ENCODE data around the gene NFS1. TPM values are rescaled to one million over a fixed set of nuclear protein-coding genes. Genes with fewer than 3 reads are reported as not detected.
A peak's percentile ranks its signal among the peaks of the same experiment; 100 is the strongest.

NFS1 gene
- total and polyA plus RNA-seq, 2 donors (not counting 1 experiment from before 2014, with no cell fraction given) = 29.0 to 30.6 TPM

DNA sequence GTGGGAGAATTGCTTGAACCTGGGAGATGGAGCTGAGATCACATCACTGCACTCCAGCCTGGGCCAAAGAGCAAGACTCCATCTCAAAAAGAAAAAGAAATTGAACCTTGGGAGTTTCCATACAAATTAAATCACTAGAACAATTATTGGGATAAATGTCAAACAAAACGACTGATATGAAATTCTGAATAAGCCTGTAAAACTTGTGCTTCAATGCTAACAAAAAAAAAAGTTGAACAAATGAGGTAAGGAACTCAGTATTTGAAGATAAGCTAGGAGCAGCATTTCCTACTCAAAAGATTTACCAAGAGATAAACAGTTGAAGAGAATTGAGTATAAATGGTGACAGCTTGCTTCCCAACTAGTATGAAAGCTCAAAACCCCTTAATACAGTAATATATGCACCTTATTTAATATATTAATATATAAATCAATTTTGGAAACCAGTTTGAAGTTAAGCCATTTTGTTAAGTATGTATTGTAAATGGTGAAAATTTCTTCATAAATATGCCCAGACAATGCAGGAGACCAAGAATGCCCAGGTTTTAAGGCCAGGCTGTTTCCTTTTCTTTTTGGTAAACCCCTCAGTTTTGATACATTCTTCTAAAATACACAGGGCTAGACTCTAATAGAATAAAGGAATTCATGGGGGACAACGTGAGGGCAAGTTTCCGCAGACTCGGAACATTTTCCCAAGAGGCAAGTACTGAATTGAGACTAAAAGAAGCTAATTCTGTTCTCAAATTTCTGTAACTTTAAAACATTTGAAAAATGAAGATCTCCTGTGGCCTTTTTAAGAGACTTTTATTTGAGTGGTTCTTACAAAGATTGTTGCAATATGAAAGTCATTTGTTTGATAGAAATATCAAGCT lies 3.9 kb upstream of the NFS1 start:
- no CpG with 5 or more reads among the region's 4 CpGs for WGBS (ENCODE audit: insufficient coverage)
- ATAC-seq (ENCODE audit: low read depth) (no peak), DNase-seq (peak; percentile 18)
- Histone ChIP-seq H3K27ac (ENCODE audit: low read length in 2 of 2) (no peak overlapping the region), H3K9me3 (ENCODE audit: control extremely low read depth in 1 of 3, control insufficient read depth in 2 of 3, insufficient read depth in 1 of 3, low read length in 2 of 3) (no peaks in the 10 kb centered on the region), H4K20me1 (ENCODE audit: control insufficient read depth, insufficient read depth, low read length, poor library complexity, severe bottlenecking) (peaks cover 32% of the 10 kb centered on the region), H3K4me1 (ENCODE audit: control insufficient read depth in 2 of 2, insufficient read depth in 2 of 2, low read length in 2 of 2) (peaks cover 14 to 17% of the 10 kb centered on the region in 2 donors), H2AFZ (ENCODE audit: insufficient read depth, low read depth, low read length, poor library complexity, severe bottlenecking) (no peak overlapping the region), H3K4me3 (ENCODE audit: control extremely low read depth in 1 of 5, extremely low read depth in 1 of 5, insufficient read depth in 1 of 5, low read depth in 2 of 5, low read length in 4 of 5) (no peak overlapping the region), H3K36me3 (replicated peaks in 1 of 2; ENCODE audit: control extremely low read depth in 1 of 2, control insufficient read depth in 1 of 2, extremely low read depth in 1 of 2, insufficient read depth in 2 of 2, low read length in 1 of 2) (peaks cover 17 to 57% of the 10 kb centered on the region in 2 experiments), H3K4me2 (replicated peaks; ENCODE audit: low read depth, low read length, poor library complexity, severe bottlenecking) (no peak overlapping the region), H3K79me2 (ENCODE audit: control insufficient read depth, insufficient read depth, low read length) (peaks cover 25% of the 10 kb centered on the region), H3K9ac (ENCODE audit: low read length) (no peak overlapping the region), H3K27me3 (replicated peaks in 1 of 4; ENCODE audit: control extremely low read depth in 1 of 4, control insufficient read depth in 3 of 4, insufficient read depth in 4 of 4, low read length in 3 of 4) (no peaks in the 10 kb centered on the region)
- Mint-ChIP-seq H3K9me3 (ENCODE audit: insufficient read depth) (no peaks in the 10 kb centered on the region), H3K27ac (peak overlapping the region; percentile 37), H3K4me1 (peaks cover 24% of the 10 kb centered on the region), H3K27me3 (no peaks in the 10 kb centered on the region), H3K4me3 (no peak overlapping the region)
- POLR2A ChIA-PET = interaction anchor here (0.6 to 1.0 kb wide), 2 partner anchors 39 to 290 kb away, joined by 3 to 5 read pairs; partner anchors contain the start of gene RBM39
- CTCF ChIA-PET = interaction anchor here (1.0 to 1.6 kb wide), 4 partner anchors 9 to 239 kb away, joined by 3 to 5 read pairs (median 4); no protein-coding TSS in a partner anchor
- TF ChIP-seq, protein P1, sequence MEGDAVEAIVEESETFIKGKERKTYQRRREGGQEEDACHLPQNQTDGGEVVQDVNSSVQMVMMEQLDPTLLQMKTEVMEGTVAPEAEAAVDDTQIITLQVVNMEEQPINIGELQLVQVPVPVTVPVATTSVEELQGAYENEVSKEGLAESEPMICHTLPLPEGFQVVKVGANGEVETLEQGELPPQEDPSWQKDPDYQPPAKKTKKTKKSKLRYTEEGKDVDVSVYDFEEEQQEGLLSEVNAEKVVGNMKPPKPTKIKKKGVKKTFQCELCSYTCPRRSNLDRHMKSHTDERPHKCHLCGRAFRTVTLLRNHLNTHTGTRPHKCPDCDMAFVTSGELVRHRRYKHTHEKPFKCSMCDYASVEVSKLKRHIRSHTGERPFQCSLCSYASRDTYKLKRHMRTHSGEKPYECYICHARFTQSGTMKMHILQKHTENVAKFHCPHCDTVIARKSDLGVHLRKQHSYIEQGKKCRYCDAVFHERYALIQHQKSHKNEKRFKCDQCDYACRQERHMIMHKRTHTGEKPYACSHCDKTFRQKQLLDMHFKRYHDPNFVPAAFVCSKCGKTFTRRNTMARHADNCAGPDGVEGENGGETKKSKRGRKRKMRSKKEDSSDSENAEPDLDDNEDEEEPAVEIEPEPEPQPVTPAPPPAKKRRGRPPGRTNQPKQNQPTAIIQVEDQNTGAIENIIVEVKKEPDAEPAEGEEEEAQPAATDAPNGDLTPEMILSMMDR (IDR thresholded peaks at IDR 0.05) = no peak
- TF ChIP-seq EZH2 (IDR thresholded peaks at IDR 0.05; ENCODE audit: borderline replicate concordance, insufficient read depth, low read depth, low read length, poor library complexity, severe bottlenecking) = no peak
- intact Hi-C loops (cut with micrococcal nuclease) = no loop called here
